ENCODE measurements around the gene RAB3GAP2.

GRCh38 chr1:220222939-220223338 is 49.3 kb downstream of the RAB3GAP2 start:
- TF ChIP-seq, protein P1, sequence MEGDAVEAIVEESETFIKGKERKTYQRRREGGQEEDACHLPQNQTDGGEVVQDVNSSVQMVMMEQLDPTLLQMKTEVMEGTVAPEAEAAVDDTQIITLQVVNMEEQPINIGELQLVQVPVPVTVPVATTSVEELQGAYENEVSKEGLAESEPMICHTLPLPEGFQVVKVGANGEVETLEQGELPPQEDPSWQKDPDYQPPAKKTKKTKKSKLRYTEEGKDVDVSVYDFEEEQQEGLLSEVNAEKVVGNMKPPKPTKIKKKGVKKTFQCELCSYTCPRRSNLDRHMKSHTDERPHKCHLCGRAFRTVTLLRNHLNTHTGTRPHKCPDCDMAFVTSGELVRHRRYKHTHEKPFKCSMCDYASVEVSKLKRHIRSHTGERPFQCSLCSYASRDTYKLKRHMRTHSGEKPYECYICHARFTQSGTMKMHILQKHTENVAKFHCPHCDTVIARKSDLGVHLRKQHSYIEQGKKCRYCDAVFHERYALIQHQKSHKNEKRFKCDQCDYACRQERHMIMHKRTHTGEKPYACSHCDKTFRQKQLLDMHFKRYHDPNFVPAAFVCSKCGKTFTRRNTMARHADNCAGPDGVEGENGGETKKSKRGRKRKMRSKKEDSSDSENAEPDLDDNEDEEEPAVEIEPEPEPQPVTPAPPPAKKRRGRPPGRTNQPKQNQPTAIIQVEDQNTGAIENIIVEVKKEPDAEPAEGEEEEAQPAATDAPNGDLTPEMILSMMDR (conservative IDR thresholded peaks at IDR 0.05 in 1 of 2, IDR thresholded peaks at IDR 0.05 in 1 of 2; ENCODE audit: extremely low read depth in 1 of 2, insufficient read depth in 1 of 2, low read depth in 1 of 2, low read length in 2 of 2) = no peak
- no peak for TF ChIP-seq EZH2 (IDR thresholded peaks at IDR 0.05; ENCODE audit: borderline replicate concordance, low read length)
